ENCODE measurements around the gene STPG2.

DNA sequence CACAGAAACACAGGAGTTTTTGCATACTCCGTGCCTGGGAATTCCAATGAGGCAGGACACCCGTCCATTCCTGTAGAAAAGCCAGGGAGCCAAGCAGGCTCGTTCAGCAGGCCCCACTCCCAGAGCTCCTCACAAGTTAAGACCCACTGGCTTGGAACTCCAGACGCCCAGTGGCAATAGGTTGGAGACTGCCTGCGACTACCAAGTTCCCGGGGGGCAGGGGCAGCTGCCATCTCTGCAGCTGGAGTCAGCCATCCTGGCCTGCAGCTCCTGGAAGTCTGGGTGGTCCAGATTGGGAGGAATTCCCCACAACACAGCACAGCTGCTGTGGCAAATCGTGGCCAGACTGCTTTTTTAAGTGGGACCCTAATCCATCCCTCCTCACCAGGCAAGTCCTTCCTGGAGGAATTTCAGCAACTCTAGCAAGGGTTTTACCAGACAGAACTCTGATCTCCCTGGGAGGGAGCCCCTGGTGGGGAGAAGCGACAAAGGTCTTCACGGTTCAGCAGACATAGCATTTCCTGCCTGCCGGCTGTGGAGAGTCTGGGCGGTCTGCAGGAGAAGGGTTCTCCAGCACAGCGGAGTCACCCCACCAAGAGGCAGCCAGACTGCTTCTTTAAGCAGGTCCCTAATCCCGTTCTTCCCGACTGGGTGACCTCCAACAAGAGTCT is 231.9 kb downstream of the STPG2 start:
- TF ChIP-seq, protein P1, sequence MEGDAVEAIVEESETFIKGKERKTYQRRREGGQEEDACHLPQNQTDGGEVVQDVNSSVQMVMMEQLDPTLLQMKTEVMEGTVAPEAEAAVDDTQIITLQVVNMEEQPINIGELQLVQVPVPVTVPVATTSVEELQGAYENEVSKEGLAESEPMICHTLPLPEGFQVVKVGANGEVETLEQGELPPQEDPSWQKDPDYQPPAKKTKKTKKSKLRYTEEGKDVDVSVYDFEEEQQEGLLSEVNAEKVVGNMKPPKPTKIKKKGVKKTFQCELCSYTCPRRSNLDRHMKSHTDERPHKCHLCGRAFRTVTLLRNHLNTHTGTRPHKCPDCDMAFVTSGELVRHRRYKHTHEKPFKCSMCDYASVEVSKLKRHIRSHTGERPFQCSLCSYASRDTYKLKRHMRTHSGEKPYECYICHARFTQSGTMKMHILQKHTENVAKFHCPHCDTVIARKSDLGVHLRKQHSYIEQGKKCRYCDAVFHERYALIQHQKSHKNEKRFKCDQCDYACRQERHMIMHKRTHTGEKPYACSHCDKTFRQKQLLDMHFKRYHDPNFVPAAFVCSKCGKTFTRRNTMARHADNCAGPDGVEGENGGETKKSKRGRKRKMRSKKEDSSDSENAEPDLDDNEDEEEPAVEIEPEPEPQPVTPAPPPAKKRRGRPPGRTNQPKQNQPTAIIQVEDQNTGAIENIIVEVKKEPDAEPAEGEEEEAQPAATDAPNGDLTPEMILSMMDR (IDR thresholded peaks at IDR 0.05; ENCODE audit: insufficient read depth, low read depth, low read length): no peak
- no peak for TF ChIP-seq EZH2 (IDR thresholded peaks at IDR 0.05; ENCODE audit: insufficient read depth, low read length)

Data from astrocyte (in vitro differentiated cells and primary cell).